ENCODE data around the gene ATP6V1G1.
"Not testable (repeated sequence)": the region's sequence is repeated elsewhere in the genome, so short reads cannot be mapped to it uniquely, and the experiment has no call there.

Gene ATP6V1G1

DNA sequence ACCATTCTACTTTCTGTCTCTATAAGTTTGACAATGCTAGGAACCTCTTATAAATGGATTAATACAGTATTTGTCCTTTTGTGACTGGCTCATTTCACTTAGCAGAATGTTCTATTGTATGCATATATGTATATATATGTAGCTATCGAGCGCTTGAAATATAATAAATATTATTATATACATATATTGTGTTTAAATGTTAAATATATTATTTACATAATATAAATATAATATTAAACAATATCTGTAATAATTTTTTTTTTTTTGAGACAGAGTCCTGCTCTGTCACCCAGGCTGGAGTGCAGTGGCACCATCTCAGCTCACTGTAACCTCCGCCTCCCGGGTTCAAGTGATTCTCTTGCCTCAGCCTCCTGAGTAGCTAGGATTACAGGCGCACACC is 9.4 kb upstream of the ATP6V1G1 start:
- H3K4me1 ChIP-seq (ENCODE audit: control insufficient read depth in 1 of 2, insufficient read depth in 2 of 2, low read length in 2 of 2); H3K23ac ChIP-seq (ENCODE audit: low read length); H3K4ac ChIP-seq (ENCODE audit: low read depth, low read length); H4K12ac ChIP-seq (ENCODE audit: low read depth, low read length); H4K8ac ChIP-seq (ENCODE audit: low read depth, low read length); H3K9me3 ChIP-seq (ENCODE audit: insufficient read depth, low read depth, low read length); H2BK5ac ChIP-seq (ENCODE audit: low read depth, low read length, poor library complexity); H2BK12ac ChIP-seq (ENCODE audit: low read length); H3K27ac ChIP-seq (ENCODE audit: low read depth, low read length); H3K4me3 ChIP-seq (ENCODE audit: low read depth, low read length); H3K27me3 ChIP-seq (ENCODE audit: insufficient read depth, low read length); H2AK5ac ChIP-seq (ENCODE audit: low read length); H4K91ac ChIP-seq (ENCODE audit: low read depth, low read length); H3K18ac ChIP-seq (ENCODE audit: low read length); H3K4me2 ChIP-seq (ENCODE audit: low read length); H3K79me2 ChIP-seq (ENCODE audit: control insufficient read depth, insufficient read depth, low read length, poor library complexity); H3K14ac ChIP-seq (ENCODE audit: low read length); H3K79me1 ChIP-seq (ENCODE audit: low read length); H2BK120ac ChIP-seq (ENCODE audit: insufficient read depth, low read length, poor library complexity); H3K9ac ChIP-seq (ENCODE audit: low read length); H3K36me3 ChIP-seq (ENCODE audit: control insufficient read depth in 1 of 2, insufficient read depth in 2 of 2, low read length in 2 of 2); DNase-seq; H2AFZ ChIP-seq (ENCODE audit: insufficient read depth, low read length, poor library complexity): not testable (repeated sequence)
- no CpG with 5 or more reads among the region's 5 CpGs for WGBS (ENCODE audit: extremely low coverage, insufficient coverage, insufficient read length)

DNA sequence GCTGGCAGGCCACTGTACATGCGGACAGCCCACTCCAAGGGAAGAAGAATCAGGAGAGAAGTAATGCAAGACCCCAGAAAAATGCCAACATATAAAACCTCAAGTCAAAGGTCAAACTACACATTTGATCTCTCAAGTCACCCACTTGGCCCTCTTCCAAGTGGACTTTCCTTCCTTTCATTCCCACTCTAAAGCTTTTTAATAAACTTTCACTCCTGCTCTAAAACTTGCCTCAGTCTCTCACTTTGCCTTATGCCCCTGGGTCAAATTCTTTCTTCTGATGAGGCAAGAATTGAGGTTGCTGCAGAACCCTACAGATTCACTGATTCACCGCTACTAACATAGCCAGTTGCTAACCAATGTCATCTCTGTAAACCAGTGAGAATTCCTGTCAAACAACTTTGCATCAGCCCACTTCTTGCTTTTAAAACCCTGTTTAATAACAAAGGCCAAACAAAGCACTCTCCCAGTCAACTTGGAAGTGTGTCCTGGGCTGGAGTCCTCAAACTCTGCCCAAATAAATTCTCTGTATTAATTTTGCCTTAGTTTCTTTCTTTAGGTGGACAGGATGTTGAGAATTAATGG is 6.9 kb upstream of the ATP6V1G1 start:
- Histone ChIP-seq H3K4me1 (ENCODE audit: control insufficient read depth in 1 of 2, insufficient read depth in 2 of 2, low read length in 2 of 2) (no peaks in the 10 kb centered on the region), H4K12ac (ENCODE audit: low read depth, low read length) (no peak overlapping the region), H3K9me3 (ENCODE audit: insufficient read depth, low read depth, low read length) (no peaks in the 10 kb centered on the region), H2AK5ac (ENCODE audit: low read length) (no peak overlapping the region), H4K8ac (ENCODE audit: low read depth, low read length) (no peak overlapping the region), H2BK12ac (ENCODE audit: low read length) (no peak overlapping the region), H3K4me2 (ENCODE audit: low read length) (no peak overlapping the region), H3K79me1 (ENCODE audit: low read length) (no peaks in the 10 kb centered on the region), H3K18ac (ENCODE audit: low read length) (no peak overlapping the region), H2BK120ac (ENCODE audit: insufficient read depth, low read length, poor library complexity) (no peak overlapping the region), H3K27ac (ENCODE audit: low read depth, low read length) (no peak overlapping the region), H3K9ac (ENCODE audit: low read length) (no peak overlapping the region), H3K14ac (ENCODE audit: low read length) (no peak overlapping the region), H3K23ac (ENCODE audit: low read length) (no peak overlapping the region), H2AFZ (ENCODE audit: insufficient read depth, low read length, poor library complexity) (no peak overlapping the region), H3K4ac (ENCODE audit: low read depth, low read length) (no peak overlapping the region), H3K36me3 (ENCODE audit: control insufficient read depth in 1 of 2, insufficient read depth in 2 of 2, low read length in 2 of 2) (no peaks in the 10 kb centered on the region), H3K79me2 (ENCODE audit: control insufficient read depth, insufficient read depth, low read length, poor library complexity) (no peaks in the 10 kb centered on the region), H4K91ac (ENCODE audit: low read depth, low read length) (no peak overlapping the region), H3K4me3 (ENCODE audit: low read depth, low read length) (no peak overlapping the region), H3K27me3 (ENCODE audit: insufficient read depth, low read length) (no peaks in the 10 kb centered on the region), H2BK5ac (ENCODE audit: low read depth, low read length, poor library complexity) (no peak overlapping the region)
- no peak for DNase-seq
- WGBS (ENCODE audit: extremely low coverage, insufficient coverage, insufficient read length) = no CpG with 5 or more reads among the region's 2 CpGs

DNA sequence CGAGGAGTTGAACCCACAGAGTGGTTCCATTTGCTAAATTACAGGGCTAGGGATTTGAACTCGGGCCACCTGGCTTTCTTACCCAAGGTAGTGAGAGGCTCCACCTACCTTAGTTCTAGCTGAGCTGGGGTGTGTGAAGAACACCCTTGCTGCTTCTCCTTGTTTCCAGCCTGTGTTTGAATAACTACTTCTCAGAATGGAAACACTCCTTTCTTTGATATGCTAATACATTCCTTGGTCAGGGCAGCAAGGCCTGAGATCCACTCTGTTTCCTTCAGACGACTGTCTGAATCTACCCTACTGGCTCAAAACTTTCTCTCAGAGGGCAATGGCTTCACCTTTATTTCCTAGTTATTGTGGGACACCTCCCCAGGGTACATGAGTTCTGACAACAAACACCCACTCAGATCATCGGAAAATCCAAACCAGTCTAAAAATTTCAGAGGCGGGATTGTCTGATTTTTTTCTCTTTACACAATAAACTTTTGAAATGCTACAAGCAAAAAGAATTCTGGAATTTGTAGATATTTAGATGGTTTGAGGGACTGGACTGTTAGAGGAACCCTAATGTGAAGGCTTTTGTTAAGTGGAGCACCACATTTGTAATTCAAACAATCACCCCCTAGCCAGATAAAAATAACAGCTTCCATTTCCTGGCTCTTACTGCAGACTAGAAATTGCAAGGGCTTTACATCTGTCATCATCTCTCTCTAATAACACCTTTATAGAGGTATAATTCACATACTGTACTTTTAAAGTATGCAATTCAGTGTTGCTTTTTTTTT is 4.0 kb upstream of the ATP6V1G1 start:
- no peak overlapping the region for H3K18ac ChIP-seq (ENCODE audit: low read length)
- H3K36me3 ChIP-seq (ENCODE audit: control insufficient read depth in 1 of 2, insufficient read depth in 2 of 2, low read length in 2 of 2) = no peaks in the 10 kb centered on the region
- no peak overlapping the region for H2AK5ac ChIP-seq (ENCODE audit: low read length)
- no peak overlapping the region for H3K4me2 ChIP-seq (ENCODE audit: low read length)
- H3K23ac ChIP-seq (ENCODE audit: low read length) = no peak overlapping the region
- no peaks in the 10 kb centered on the region for H3K9me3 ChIP-seq (ENCODE audit: insufficient read depth, low read depth, low read length)
- H3K79me2 ChIP-seq (ENCODE audit: control insufficient read depth, insufficient read depth, low read length, poor library complexity) = peaks cover 9% of the 10 kb centered on the region
- H3K4me1 ChIP-seq (ENCODE audit: control insufficient read depth in 1 of 2, insufficient read depth in 2 of 2, low read length in 2 of 2) = peaks cover 3 to 4% of the 10 kb centered on the region in 2 experiments
- no peak overlapping the region for H4K12ac ChIP-seq (ENCODE audit: low read depth, low read length)
- H2BK5ac ChIP-seq (ENCODE audit: low read depth, low read length, poor library complexity) = no peak overlapping the region
- H3K4ac ChIP-seq (ENCODE audit: low read depth, low read length) = no peak overlapping the region
- H3K9ac ChIP-seq (ENCODE audit: low read length) = no peak overlapping the region
- H3K27ac ChIP-seq (ENCODE audit: low read depth, low read length) = no peak overlapping the region
- WGBS (ENCODE audit: extremely low coverage, insufficient coverage, insufficient read length) = no CpG with 5 or more reads among the region's 5 CpGs
- H3K14ac ChIP-seq (ENCODE audit: low read length) = no peak overlapping the region
- H3K4me3 ChIP-seq (ENCODE audit: low read depth, low read length) = no peak overlapping the region
- H2AFZ ChIP-seq (ENCODE audit: insufficient read depth, low read length, poor library complexity) = no peak overlapping the region
- DNase-seq = no peak
- H2BK120ac ChIP-seq (ENCODE audit: insufficient read depth, low read length, poor library complexity) = no peak overlapping the region
- H4K91ac ChIP-seq (ENCODE audit: low read depth, low read length) = peak overlapping the region; percentile 49
- H3K79me1 ChIP-seq (ENCODE audit: low read length) = peaks cover 7% of the 10 kb centered on the region
- no peaks in the 10 kb centered on the region for H3K27me3 ChIP-seq (ENCODE audit: insufficient read depth, low read length)
- H2BK12ac ChIP-seq (ENCODE audit: low read length) = no peak overlapping the region
- peak overlapping the region; percentile 49 for H4K8ac ChIP-seq (ENCODE audit: low read depth, low read length)

DNA sequence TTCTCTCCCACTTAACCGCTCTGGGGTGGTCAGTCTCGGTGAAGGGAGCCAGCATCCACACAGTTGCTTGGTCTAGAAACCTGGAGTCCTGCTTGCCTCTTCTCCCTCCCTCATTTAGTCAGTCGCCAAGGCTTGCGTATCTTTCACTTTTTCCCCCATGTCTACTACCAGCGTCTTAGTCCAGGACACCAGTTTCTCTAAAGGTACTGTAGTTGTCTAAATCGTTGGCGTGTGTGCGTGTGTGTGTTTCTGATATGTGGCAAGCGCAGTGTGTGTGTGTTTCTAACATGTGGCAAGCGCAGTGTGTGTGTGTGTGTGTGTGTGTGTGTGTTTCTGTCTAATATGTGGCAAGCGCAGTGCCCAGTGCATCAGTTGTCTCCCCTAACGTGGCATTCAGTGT is 641 bp downstream of the ATP6V1G1 start:
- Histone ChIP-seq H2AFZ (ENCODE audit: insufficient read depth, low read length, poor library complexity) (peak overlapping the region; percentile 80), H2AK5ac (ENCODE audit: low read length) (peak overlapping the region; percentile 88), H2BK5ac (ENCODE audit: low read depth, low read length, poor library complexity) (peak overlapping the region; percentile 76), H3K27ac (ENCODE audit: low read depth, low read length) (no peak overlapping the region), H3K4me2 (ENCODE audit: low read length) (peak overlapping the region; percentile 77), H4K12ac (ENCODE audit: low read depth, low read length) (peak overlapping the region; percentile 1), H3K79me1 (ENCODE audit: low read length) (peaks cover 7% of the 10 kb centered on the region), H3K36me3 (ENCODE audit: control insufficient read depth in 1 of 2, insufficient read depth in 2 of 2, low read length in 2 of 2) (peaks cover 2 to 6% of the 10 kb centered on the region in 2 experiments), H4K91ac (ENCODE audit: low read depth, low read length) (peak overlapping the region; percentile 94), H3K4me1 (ENCODE audit: control insufficient read depth in 1 of 2, insufficient read depth in 2 of 2, low read length in 2 of 2) (peaks cover 6 to 7% of the 10 kb centered on the region in 2 experiments), H3K18ac (ENCODE audit: low read length) (peak overlapping the region; percentile 92), H3K4ac (ENCODE audit: low read depth, low read length) (peak overlapping the region; percentile 97), H3K23ac (ENCODE audit: low read length) (no peak overlapping the region), H3K4me3 (ENCODE audit: low read depth, low read length) (peak overlapping the region; percentile 93), H3K79me2 (ENCODE audit: control insufficient read depth, insufficient read depth, low read length, poor library complexity) (peaks cover 15% of the 10 kb centered on the region), H4K8ac (ENCODE audit: low read depth, low read length) (peak overlapping the region; percentile 96), H3K14ac (ENCODE audit: low read length) (peak overlapping the region; percentile 87), H3K27me3 (ENCODE audit: insufficient read depth, low read length) (no peaks in the 10 kb centered on the region), H3K9ac (ENCODE audit: low read length) (peak overlapping the region; percentile 94), H2BK12ac (ENCODE audit: low read length) (no peak overlapping the region), H2BK120ac (ENCODE audit: insufficient read depth, low read length, poor library complexity) (peak overlapping the region; percentile 86), H3K9me3 (ENCODE audit: insufficient read depth, low read depth, low read length) (no peaks in the 10 kb centered on the region)
- no CpG with 5 or more reads among the region's 12 CpGs for WGBS (ENCODE audit: extremely low coverage, insufficient coverage, insufficient read length)
- DNase-seq = no peak

Data from trophoblast cell (in vitro differentiated cells and primary cell).